ENCODE results near the gene EMX1.
"Not testable (repeated sequence)": the region's sequence is repeated elsewhere in the genome, so short reads cannot be mapped to it uniquely, and the experiment has no call there.

The EMX1 gene

GRCh38 chr2:72900191-72900825 lies 17.0 kb upstream of the EMX1 start:
- no peak for DNase-seq (ENCODE audit: low read depth)

GRCh38 chr2:72901426-72901825 lies 15.9 kb upstream of the EMX1 start:
- no peak for DNase-seq (ENCODE audit: low read depth)

GRCh38 chr2:72907369-72907768 lies 9.9 kb upstream of the EMX1 start:
- not testable (repeated sequence) for DNase-seq (ENCODE audit: low read depth)

- no peak for DNase-seq (ENCODE audit: low read depth)
Observed at GRCh38 chr2:72908741-72909140, 8.6 kb upstream of the EMX1 start.

- DNase-seq (ENCODE audit: low read depth) = no peak
Observed at GRCh38 chr2:72911256-72911655, 6.1 kb upstream of the EMX1 start.

GRCh38 chr2:72913486-72914205 lies 3.7 kb upstream of the EMX1 start:
- DNase-seq (ENCODE audit: low read depth) = no peak

GRCh38 chr2:72914206-72914559 lies 3.1 kb upstream of the EMX1 start:
- DNase-seq (ENCODE audit: low read depth) = no peak

GRCh38 chr2:72914589-72915319 lies 2.6 kb upstream of the EMX1 start:
- no peak for DNase-seq (ENCODE audit: low read depth)

GRCh38 chr2:72915320-72915906 lies 1.9 kb upstream of the EMX1 start:
- no peak for DNase-seq (ENCODE audit: low read depth)

GRCh38 chr2:72915907-72916742 lies 1.2 kb upstream of the EMX1 start:
- no peak for DNase-seq (ENCODE audit: low read depth)

GRCh38 chr2:72916743-72917137 lies 579 bp upstream of the EMX1 start:
- DNase-seq (ENCODE audit: low read depth) = no peak

GRCh38 chr2:72917877-72918553 lies 696 bp downstream of the EMX1 start:
- no peak for DNase-seq (ENCODE audit: low read depth)

- no peak for DNase-seq (ENCODE audit: low read depth)
Observed at GRCh38 chr2:72919414-72920317, 2.3 kb downstream of the EMX1 start.

- DNase-seq (ENCODE audit: low read depth) = no peak
Observed at GRCh38 chr2:72920318-72921087, 3.2 kb downstream of the EMX1 start.

GRCh38 chr2:72921088-72921851 lies 4.0 kb downstream of the EMX1 start:
- DNase-seq (ENCODE audit: low read depth) = no peak

GRCh38 chr2:72921853-72922252 lies 4.5 kb downstream of the EMX1 start:
- DNase-seq (ENCODE audit: low read depth) = no peak

- no peak for DNase-seq (ENCODE audit: low read depth)
Observed at GRCh38 chr2:72923833-72924352, 6.6 kb downstream of the EMX1 start.
